Ishikawa (cell line): ENCODE data around the gene PLCD1.

Source experiments
- CEBPB ChIP-seq: IDR thresholded peaks from 2 replicates; pipeline ENCODE4 v1.6.1; 2012
- CREB1 ChIP-seq: IDR thresholded peaks from 2 replicates; pipeline ENCODE4 v1.6.1; 2012; ENCODE audit warnings: low read depth
- EGR1 ChIP-seq: IDR thresholded peaks from 2 replicates; pipeline ENCODE4 v1.6.1; 2012
- EP300 ChIP-seq: IDR thresholded peaks from 2 replicates; pipeline ENCODE4 v1.6.1; 2012; ENCODE audit warnings: borderline replicate concordance
- FOXM1 ChIP-seq: IDR thresholded peaks from 2 replicates; pipeline ENCODE4 v1.6.1; 2012; ENCODE audit warnings: low read depth, borderline replicate concordance
- MAX ChIP-seq: IDR thresholded peaks from 2 replicates; pipeline ENCODE4 v1.6.1; 2012
- NFIC ChIP-seq: IDR thresholded peaks from 2 replicates; pipeline ENCODE4 v1.6.1; 2012
- RAD21 ChIP-seq: IDR thresholded peaks from 2 replicates; pipeline ENCODE4 v1.6.1; 2012; ENCODE audit warnings: low read depth
- REST ChIP-seq: IDR thresholded peaks from 2 replicates; pipeline ENCODE4 v1.6.1; 2012; ENCODE audit warnings: low read depth, mild to moderate bottlenecking
- TAF1 ChIP-seq: IDR thresholded peaks from 2 replicates; pipeline ENCODE4 v1.6.1; 2012; ENCODE audit warnings: low read depth, mild to moderate bottlenecking
- TCF12 ChIP-seq: IDR thresholded peaks from 2 replicates; pipeline ENCODE4 v1.6.1; 2012; ENCODE audit warnings: low read depth
- TEAD4 ChIP-seq: IDR thresholded peaks from 2 replicates; pipeline ENCODE4 v1.6.1; 2012
- USF1 ChIP-seq: IDR thresholded peaks from 2 replicates; pipeline ENCODE4 v1.6.1; 2012
- YY1 ChIP-seq: IDR thresholded peaks from 2 replicates; pipeline ENCODE4 v1.6.1; 2012; ENCODE audit warnings: low read depth
- ZBTB7A ChIP-seq: IDR thresholded peaks from 2 replicates; pipeline ENCODE4 v1.6.1; 2012; ENCODE audit warnings: low read depth

PLCD1 gene

GRCh38 chr3:38007754-38008090 lies 21.7 kb downstream of the PLCD1 start:
- TF ChIP-seq CEBPB (no peak), YY1 (no peak), EGR1 (no peak), FOXM1 (no peak), RAD21 (no peak), NFIC (no peak), TAF1 (no peak), ZBTB7A (no peak), TEAD4 (no peak), CREB1 (no peak), REST (no peak), TCF12 (no peak), EP300 (no peak), MAX (no peak), USF1 (no peak)

GRCh38 chr3:38006445-38006995 lies 22.9 kb downstream of the PLCD1 start:
- TF ChIP-seq TAF1 (no peak), USF1 (no peak), EGR1 (no peak), YY1 (no peak), EP300 (no peak), MAX (no peak), NFIC (no peak), CEBPB (no peak), RAD21 (no peak)

GRCh38 chr3:38006031-38006430 lies 23.4 kb downstream of the PLCD1 start:
- no peak for TF ChIP-seq FOXM1
- TF ChIP-seq USF1 = no peak
- no peak for TF ChIP-seq YY1
- no peak for TF ChIP-seq CEBPB
- TF ChIP-seq ZBTB7A = no peak
- no peak for TF ChIP-seq EGR1
- no peak for TF ChIP-seq RAD21
- TF ChIP-seq REST = no peak
- no peak for TF ChIP-seq MAX
- TF ChIP-seq CREB1 = no peak
- no peak for TF ChIP-seq TEAD4
- TF ChIP-seq NFIC = no peak
- no peak for TF ChIP-seq TAF1
- TF ChIP-seq EP300 = no peak
- no peak for TF ChIP-seq TCF12

GRCh38 chr3:38005076-38006020 lies 24.1 kb downstream of the PLCD1 start:
- TF ChIP-seq YY1 = no peak
- no peak for TF ChIP-seq EP300
- no peak for TF ChIP-seq TAF1
- TF ChIP-seq MAX = no peak
- no peak for TF ChIP-seq REST
- no peak for TF ChIP-seq TEAD4
- no peak for TF ChIP-seq TCF12
- no peak for TF ChIP-seq USF1
- no peak for TF ChIP-seq FOXM1
- TF ChIP-seq RAD21 = no peak
- no peak for TF ChIP-seq ZBTB7A
- no peak for TF ChIP-seq NFIC
- no peak for TF ChIP-seq EGR1
- TF ChIP-seq CEBPB = no peak
- TF ChIP-seq CREB1 = no peak
